ENCODE measurements around the gene ELMO3.

Gene ELMO3

GRCh38 chr16:67244387-67245185, 45.7 kb downstream of the ELMO3 start:
- Histone ChIP-seq H3K4me3 (ENCODE audit: low read length) (no peak overlapping the region), H2AFZ (ENCODE audit: low read depth, low read length) (no peak overlapping the region), H3K36me3 (ENCODE audit: insufficient read depth, low read length) (no peaks in the 10 kb centered on the region), H3K9me3 (ENCODE audit: low read length) (no peaks in the 10 kb centered on the region), H3K4me1 (ENCODE audit: insufficient read depth, low read length) (peaks cover 35% of the 10 kb centered on the region), H3K27me3 (ENCODE audit: insufficient read depth, low read length) (peaks cover 7% of the 10 kb centered on the region)

DNA sequence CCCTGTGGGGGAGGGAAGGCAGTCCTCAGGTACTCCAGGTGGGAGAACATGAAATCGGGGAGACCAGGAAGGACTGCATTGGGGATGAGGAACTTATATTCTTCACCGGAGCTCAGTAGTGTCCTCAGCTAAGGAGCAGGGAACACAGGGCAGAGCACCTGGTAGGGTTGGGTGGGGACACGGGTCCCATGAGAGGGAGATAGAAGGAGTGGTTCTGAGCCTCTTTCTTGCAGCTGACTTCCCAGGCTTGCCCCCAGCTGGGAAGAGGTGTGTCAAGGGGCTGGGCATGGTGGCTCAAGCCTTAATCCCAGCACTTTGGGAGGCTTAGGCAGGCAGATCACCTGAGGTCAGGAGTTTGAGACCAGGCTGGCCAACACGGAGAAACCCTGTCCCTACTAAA, 46.3 kb downstream of the ELMO3 start:
- Histone ChIP-seq H3K9me3 (ENCODE audit: low read length) (no peaks in the 10 kb centered on the region), H3K27me3 (ENCODE audit: insufficient read depth, low read length) (peaks cover 12% of the 10 kb centered on the region), H3K36me3 (ENCODE audit: insufficient read depth, low read length) (no peaks in the 10 kb centered on the region), H3K4me3 (ENCODE audit: low read length) (no peak overlapping the region), H2AFZ (ENCODE audit: low read depth, low read length) (no peak overlapping the region), H3K4me1 (ENCODE audit: insufficient read depth, low read length) (peaks cover 36% of the 10 kb centered on the region)

- Histone ChIP-seq H3K4me3 (ENCODE audit: low read length) (peak overlapping the region; percentile 73), H3K27me3 (ENCODE audit: insufficient read depth, low read length) (peaks cover 12% of the 10 kb centered on the region), H3K9me3 (ENCODE audit: low read length) (no peaks in the 10 kb centered on the region), H3K4me1 (ENCODE audit: insufficient read depth, low read length) (peaks cover 36% of the 10 kb centered on the region), H3K36me3 (ENCODE audit: insufficient read depth, low read length) (no peaks in the 10 kb centered on the region), H2AFZ (ENCODE audit: low read depth, low read length) (peak overlapping the region; percentile 98)
Measured at GRCh38 chr16:67245674-67246080, 46.7 kb downstream of the ELMO3 start.

- Histone ChIP-seq H3K4me1 (ENCODE audit: insufficient read depth, low read length) (peaks cover 36% of the 10 kb centered on the region), H3K9me3 (ENCODE audit: low read length) (no peaks in the 10 kb centered on the region)
Measured at GRCh38 chr16:67246081-67246755, 47.3 kb downstream of the ELMO3 start.

GRCh38 chr16:67246756-67247191, 47.8 kb downstream of the ELMO3 start:
- Histone ChIP-seq H3K4me1 (ENCODE audit: insufficient read depth, low read length) (peaks cover 36% of the 10 kb centered on the region), H3K27me3 (ENCODE audit: insufficient read depth, low read length) (peaks cover 12% of the 10 kb centered on the region), H3K4me3 (ENCODE audit: low read length) (peak overlapping the region; percentile 73), H2AFZ (ENCODE audit: low read depth, low read length) (peak overlapping the region; percentile 98), H3K36me3 (ENCODE audit: insufficient read depth, low read length) (no peaks in the 10 kb centered on the region), H3K9me3 (ENCODE audit: low read length) (no peaks in the 10 kb centered on the region)

More at GRCh38 chr16:67246081-67246755, 47.3 kb downstream of the ELMO3 start:
- no peaks in the 10 kb centered on the region for H3K36me3 ChIP-seq (ENCODE audit: insufficient read depth, low read length)
- peak overlapping the region; percentile 98 for H2AFZ ChIP-seq (ENCODE audit: low read depth, low read length)
- peaks cover 12% of the 10 kb centered on the region for H3K27me3 ChIP-seq (ENCODE audit: insufficient read depth, low read length)
- H3K4me3 ChIP-seq (ENCODE audit: low read length): peak overlapping the region; percentile 73

DNA sequence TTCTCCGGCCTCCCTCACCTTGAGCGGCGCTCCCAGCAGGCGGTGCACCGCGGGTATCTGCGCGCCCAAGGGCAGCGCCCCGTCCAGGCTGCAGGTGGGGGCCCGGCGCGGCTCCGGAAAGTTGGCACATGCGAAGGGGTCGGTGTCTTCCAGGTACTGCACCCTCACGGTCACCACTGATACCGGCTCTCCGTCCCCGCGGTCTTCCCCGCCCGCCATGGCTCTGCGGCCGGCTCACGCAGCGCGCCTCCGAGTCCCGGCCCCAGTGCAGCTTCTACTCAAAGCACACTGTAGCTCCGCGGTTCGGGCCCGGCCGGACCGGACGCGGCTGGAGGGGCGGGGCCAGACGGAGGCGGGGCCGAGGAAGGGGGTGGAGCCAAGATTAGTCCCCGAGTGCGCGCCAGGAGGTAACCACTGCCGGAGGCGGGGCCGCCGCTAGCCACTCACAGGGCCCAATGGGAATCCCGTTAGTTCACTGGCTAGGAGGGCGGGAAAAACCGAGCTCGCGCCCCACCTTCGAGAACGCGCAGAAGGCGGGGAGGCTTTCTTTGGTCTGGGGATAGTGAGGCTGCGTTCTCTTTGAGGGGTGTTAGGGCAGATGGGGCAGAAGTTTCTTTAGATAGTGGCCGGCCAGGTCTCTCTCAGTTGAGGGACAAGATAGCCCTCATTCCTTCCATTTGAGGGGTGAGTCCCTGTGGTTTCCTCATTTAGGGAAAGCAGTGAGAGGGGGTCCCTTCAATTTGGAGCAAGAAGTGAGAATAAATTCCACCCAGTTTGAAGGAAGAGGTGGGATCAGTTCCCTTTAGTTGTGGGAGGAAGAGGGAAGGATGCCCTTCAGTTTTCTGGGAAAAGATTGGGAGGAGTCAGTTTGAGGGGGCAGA, 48.5 kb downstream of the ELMO3 start, which contains the start of gene FHOD1:
TSS of gene FHOD1 (minus strand) at position 290 of the 881 bp plus-strand sequence. CDS start at position 219, 71 bp downstream.
- H3K4me1 ChIP-seq (ENCODE audit: insufficient read depth, low read length): peaks cover 36% of the 10 kb centered on the region

DNA sequence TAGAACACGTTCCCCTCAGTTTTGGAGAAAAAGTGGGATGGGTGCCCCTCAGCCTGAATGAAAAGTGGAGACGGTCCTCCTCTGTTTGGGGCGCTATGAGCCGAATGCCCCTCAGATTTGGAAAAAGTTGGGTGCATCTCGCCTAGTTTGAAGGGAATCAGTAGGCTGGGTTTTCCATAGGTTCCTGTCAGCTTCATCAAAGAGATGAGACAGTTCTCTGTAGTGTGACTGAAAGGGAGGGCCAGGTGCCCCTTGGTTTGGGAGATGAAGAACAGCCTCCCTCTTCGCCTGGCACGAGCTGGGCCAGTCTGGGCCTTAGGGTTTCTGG, 49.1 kb downstream of the ELMO3 start:
- no peaks in the 10 kb centered on the region for H3K36me3 ChIP-seq (ENCODE audit: insufficient read depth, low read length)
- peaks cover 12% of the 10 kb centered on the region for H3K27me3 ChIP-seq (ENCODE audit: insufficient read depth, low read length)
- peak overlapping the region; percentile 69 for H2AFZ ChIP-seq (ENCODE audit: low read depth, low read length)
- H3K4me1 ChIP-seq (ENCODE audit: insufficient read depth, low read length): peaks cover 36% of the 10 kb centered on the region
- no peaks in the 10 kb centered on the region for H3K9me3 ChIP-seq (ENCODE audit: low read length)
- H3K4me3 ChIP-seq (ENCODE audit: low read length): peak overlapping the region; percentile 73

More for the DNA sequence above, 48.5 kb downstream of the ELMO3 start, which contains the start of gene FHOD1:
- Histone ChIP-seq H3K9me3 (ENCODE audit: low read length) (no peaks in the 10 kb centered on the region), H3K27me3 (ENCODE audit: insufficient read depth, low read length) (peaks cover 12% of the 10 kb centered on the region), H3K4me3 (ENCODE audit: low read length) (peak within 1 kb of the TSS; percentile 73), H3K36me3 (ENCODE audit: insufficient read depth, low read length) (no peaks in the 10 kb centered on the region), H2AFZ (ENCODE audit: low read depth, low read length) (peak within 1 kb of the TSS; percentile 98)

GRCh38 chr16:67248401-67249177, 49.7 kb downstream of the ELMO3 start, which contains the start of gene SLC9A5:
SLC9A5 (plus strand) TSS chr16:67248979; CDS start chr16:67249015, 36 bp downstream.
- Histone ChIP-seq H3K4me3 (ENCODE audit: low read length) (peak within 1 kb of the TSS; percentile 73), H3K27me3 (ENCODE audit: insufficient read depth, low read length) (peaks cover 12% of the 10 kb centered on the region), H3K36me3 (ENCODE audit: insufficient read depth, low read length) (no peaks in the 10 kb centered on the region), H3K9me3 (ENCODE audit: low read length) (no peaks in the 10 kb centered on the region), H2AFZ (ENCODE audit: low read depth, low read length) (peak within 1 kb of the TSS; percentile 69), H3K4me1 (ENCODE audit: insufficient read depth, low read length) (peaks cover 36% of the 10 kb centered on the region)

DNA sequence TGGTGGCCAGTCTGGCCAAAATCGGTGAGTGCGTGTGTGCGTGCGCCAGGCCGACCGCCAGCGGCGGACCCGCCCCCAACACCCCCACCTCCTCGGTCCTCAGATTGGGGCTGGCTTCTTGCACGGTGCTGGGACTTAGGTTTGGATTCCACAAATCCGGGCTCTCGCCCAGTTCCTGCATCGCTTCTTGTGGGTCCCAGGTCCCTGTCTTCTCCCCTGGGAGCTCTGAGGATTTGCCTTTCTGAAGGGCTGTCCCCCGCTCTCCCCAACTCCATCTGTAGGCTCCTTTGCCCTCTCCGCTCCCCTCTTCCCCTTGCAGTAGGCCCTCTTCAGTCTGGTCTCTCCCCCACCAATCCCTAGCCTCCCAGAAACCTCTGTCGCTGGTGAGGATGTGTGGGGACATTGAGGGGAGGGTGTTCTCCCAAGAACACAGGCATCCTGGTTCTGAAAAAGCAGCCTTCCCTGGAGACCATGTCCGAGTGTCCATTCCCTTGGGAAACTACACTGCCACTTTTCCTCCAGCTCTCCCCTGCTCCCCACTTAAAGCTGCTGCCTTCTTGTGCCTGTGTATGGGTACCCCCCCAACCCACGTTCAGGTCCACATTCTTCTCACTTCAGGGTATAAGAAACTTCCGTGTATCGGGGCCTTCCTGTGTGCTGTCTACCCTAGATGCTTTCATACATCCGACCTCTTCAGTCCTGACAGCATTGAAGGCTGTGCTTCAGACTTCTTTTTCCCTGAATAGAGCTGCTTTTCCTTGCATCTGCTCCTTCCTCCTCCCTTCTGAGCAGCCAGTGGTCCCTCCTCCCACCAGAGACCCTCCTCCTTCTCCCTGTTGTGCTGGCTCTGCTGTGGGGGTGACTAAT, 50.5 kb downstream of the ELMO3 start:
- Histone ChIP-seq H3K27me3 (ENCODE audit: insufficient read depth, low read length) (peaks cover 12% of the 10 kb centered on the region), H2AFZ (ENCODE audit: low read depth, low read length) (peak overlapping the region; percentile 69), H3K4me1 (ENCODE audit: insufficient read depth, low read length) (peaks cover 36% of the 10 kb centered on the region), H3K36me3 (ENCODE audit: insufficient read depth, low read length) (no peaks in the 10 kb centered on the region), H3K9me3 (ENCODE audit: low read length) (no peaks in the 10 kb centered on the region), H3K4me3 (ENCODE audit: low read length) (peak overlapping the region; percentile 73)

GRCh38 chr16:67250045-67250327, 51.1 kb downstream of the ELMO3 start:
- Histone ChIP-seq H3K27me3 (ENCODE audit: insufficient read depth, low read length) (peaks cover 12% of the 10 kb centered on the region), H3K4me1 (ENCODE audit: insufficient read depth, low read length) (peaks cover 35% of the 10 kb centered on the region), H3K9me3 (ENCODE audit: low read length) (no peaks in the 10 kb centered on the region), H2AFZ (ENCODE audit: low read depth, low read length) (no peak overlapping the region), H3K36me3 (ENCODE audit: insufficient read depth, low read length) (no peaks in the 10 kb centered on the region), H3K4me3 (ENCODE audit: low read length) (no peak overlapping the region)

DNA sequence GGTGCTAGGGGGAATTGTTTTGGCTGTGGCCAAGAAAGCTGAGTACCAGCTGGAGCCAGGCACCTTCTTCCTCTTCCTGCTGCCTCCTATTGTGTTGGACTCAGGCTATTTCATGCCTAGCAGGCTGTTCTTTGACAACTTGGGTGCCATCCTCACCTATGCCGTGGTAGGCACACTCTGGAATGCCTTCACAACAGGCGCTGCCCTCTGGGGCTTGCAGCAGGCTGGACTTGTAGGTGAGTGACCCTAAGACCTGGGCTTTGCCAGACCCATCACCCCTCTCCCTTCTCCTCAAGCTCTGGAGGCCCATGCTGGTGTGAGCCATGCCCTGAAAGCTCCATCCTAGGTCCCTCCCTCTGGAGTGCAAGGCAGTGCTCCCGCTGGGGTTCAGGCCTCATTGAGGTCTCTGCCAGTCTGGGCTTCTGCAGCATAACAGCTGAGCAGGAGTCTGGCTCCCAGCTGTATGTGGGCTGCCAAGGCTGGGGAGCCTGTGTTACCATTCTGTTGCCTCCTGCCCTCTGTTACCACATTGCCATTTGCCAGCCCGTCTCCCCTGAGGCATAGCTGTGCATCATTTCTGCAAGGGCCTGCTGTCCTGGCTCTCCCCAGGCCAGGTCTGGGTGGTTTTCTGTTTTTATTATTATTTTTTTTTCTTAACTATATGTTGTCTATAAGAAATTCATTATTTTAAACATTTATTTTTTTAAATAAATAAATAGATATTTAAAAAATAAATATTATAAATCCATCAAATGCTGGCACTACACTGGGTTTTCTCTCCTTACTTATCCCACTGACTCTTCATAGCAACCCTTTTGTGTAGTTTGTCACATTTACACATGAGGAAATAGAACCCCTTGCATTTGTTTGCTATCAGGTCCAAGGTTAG, 53.9 kb downstream of the ELMO3 start:
- Histone ChIP-seq H3K4me1 (ENCODE audit: insufficient read depth, low read length) (peaks cover 17% of the 10 kb centered on the region), H2AFZ (ENCODE audit: low read depth, low read length) (no peak overlapping the region), H3K27me3 (ENCODE audit: insufficient read depth, low read length) (peaks cover 12% of the 10 kb centered on the region), H3K36me3 (ENCODE audit: insufficient read depth, low read length) (no peaks in the 10 kb centered on the region), H3K4me3 (ENCODE audit: low read length) (no peak overlapping the region), H3K9me3 (ENCODE audit: low read length) (no peaks in the 10 kb centered on the region)
